Measurements from ENCODE around the gene BAHD1. TPM values are rescaled to one million over a fixed set of nuclear protein-coding genes. Genes with fewer than 3 reads are reported as not detected.

The BAHD1 gene
- total RNA-seq, 2 experiments from 2014 or later, result 18.0 to 18.7 TPM

DNA sequence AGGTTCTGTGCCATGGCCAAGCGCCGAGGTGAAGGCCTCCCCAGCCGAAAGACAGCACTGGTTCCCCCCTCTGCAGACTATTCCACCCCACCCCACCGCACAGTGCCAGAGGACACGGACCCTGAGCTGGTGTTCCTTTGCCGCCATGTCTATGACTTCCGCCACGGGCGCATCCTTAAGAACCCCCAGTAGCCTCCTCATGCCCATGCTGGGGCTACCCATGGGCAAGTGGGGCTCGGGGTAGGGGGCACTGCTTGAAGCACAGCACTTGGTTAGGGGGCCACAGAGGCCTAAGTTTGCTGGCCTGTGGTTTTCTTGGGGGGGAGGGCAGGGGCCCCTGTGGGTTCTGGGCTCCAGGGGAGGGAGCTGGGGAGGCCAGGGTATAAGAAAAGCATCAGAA is 25.2 kb downstream of the BAHD1 start:
- Mint-ChIP-seq H3K4me1 (peaks cover 34% of the 10 kb centered on the region), H3K27ac (no peak overlapping the region), H3K27me3 (no peaks in the 10 kb centered on the region), H3K4me3 (no peak overlapping the region), H3K36me3 (peaks cover 2% of the 10 kb centered on the region), H3K9me3 (no peaks in the 10 kb centered on the region)
- no peak for DNase-seq

GRCh38 chr15:40466426-40467260 is 25.9 kb downstream of the BAHD1 start:
- DNase-seq, result no peak
- H3K36me3 Mint-ChIP-seq, result peaks cover 3% of the 10 kb centered on the region
- H3K9me3 Mint-ChIP-seq, result no peaks in the 10 kb centered on the region
- no peak overlapping the region for H3K4me3 Mint-ChIP-seq
- H3K4me1 Mint-ChIP-seq, result peaks cover 35% of the 10 kb centered on the region
- H3K27ac Mint-ChIP-seq, result peak overlapping the region; percentile 25
- no peaks in the 10 kb centered on the region for H3K27me3 Mint-ChIP-seq

DNA sequence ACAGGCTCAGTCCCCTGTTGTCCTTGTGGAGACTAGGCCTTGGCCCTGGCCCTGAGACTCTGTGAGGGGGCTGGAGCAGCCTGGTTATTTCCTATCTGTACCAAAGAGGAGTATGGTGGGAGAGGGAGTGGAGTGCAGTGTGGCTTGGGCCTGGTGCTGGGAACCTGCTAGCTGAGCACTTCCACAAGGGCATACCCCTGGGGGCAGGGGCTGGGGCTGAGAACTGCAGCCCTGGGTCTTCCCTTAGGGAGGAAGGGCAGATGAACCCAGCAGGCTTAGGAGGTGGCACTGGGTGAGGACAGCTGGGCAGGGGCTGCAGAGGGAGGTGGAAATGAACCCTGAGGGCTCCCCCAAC is 26.5 kb downstream of the BAHD1 start:
- H3K4me3 Mint-ChIP-seq, result no peak overlapping the region
- H3K36me3 Mint-ChIP-seq, result peaks cover 5% of the 10 kb centered on the region
- no peaks in the 10 kb centered on the region for H3K9me3 Mint-ChIP-seq

DNA sequence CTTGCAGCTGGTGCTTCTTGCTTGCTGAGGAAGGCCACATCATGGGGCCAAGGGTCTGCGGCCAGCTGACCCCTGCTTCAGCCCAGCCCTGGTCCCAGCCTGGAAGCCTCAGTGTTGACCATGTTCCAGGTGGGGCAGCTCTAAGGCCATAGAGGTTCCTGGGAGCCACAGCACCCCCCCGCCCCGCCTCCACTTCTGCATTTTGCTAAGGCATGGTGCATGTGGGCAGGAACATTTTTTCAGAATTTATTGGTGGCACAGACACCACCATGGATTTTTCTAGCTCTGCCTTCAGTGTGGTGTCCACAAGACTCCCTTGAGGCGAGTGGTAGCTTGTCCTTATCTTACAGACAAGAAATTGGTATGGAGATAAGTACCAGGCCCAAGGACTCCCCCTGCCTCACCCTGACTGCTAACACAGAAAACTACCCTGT is 28.2 kb downstream of the BAHD1 start:
- Mint-ChIP-seq H3K4me1 (peaks cover 41% of the 10 kb centered on the region), H3K4me3 (no peak overlapping the region), H3K36me3 (peaks cover 5% of the 10 kb centered on the region), H3K9me3 (no peaks in the 10 kb centered on the region), H3K27me3 (no peaks in the 10 kb centered on the region), H3K27ac (no peak overlapping the region)
- DNase-seq, result no peak

More for the DNA sequence above, 26.5 kb downstream of the BAHD1 start:
- no peak for DNase-seq
- peak overlapping the region; percentile 21 for H3K27ac Mint-ChIP-seq
- H3K27me3 Mint-ChIP-seq, result no peaks in the 10 kb centered on the region
- H3K4me1 Mint-ChIP-seq, result peaks cover 41% of the 10 kb centered on the region

GRCh38 chr15:40469776-40470390 is 29.1 kb downstream of the BAHD1 start:
- peaks cover 5% of the 10 kb centered on the region for H3K36me3 Mint-ChIP-seq
- peak overlapping the region; percentile 43 for H3K27ac Mint-ChIP-seq
- no peak overlapping the region for H3K4me3 Mint-ChIP-seq
- DNase-seq, result no peak
- no peaks in the 10 kb centered on the region for H3K9me3 Mint-ChIP-seq
- H3K4me1 Mint-ChIP-seq, result peaks cover 38% of the 10 kb centered on the region
- H3K27me3 Mint-ChIP-seq, result no peaks in the 10 kb centered on the region

- Mint-ChIP-seq H3K27ac (peak within 1 kb of the TSS; percentile 71), H3K4me1 (peaks cover 32% of the 10 kb centered on the region), H3K9me3 (no peaks in the 10 kb centered on the region), H3K36me3 (peaks cover 3% of the 10 kb centered on the region), H3K27me3 (no peaks in the 10 kb centered on the region), H3K4me3 (peak within 1 kb of the TSS; percentile 85)
- DNase-seq, result peak; percentile 62
These were observed 29.8 kb downstream of the BAHD1 start, which contains the start of gene CHST14 for GRCh38 chr15:40470423-40471104. Gene CHST14, plus strand, starts transcription at chr15:40470984. Its CDS starts 230 bp downstream, at chr15:40471214.

DNA sequence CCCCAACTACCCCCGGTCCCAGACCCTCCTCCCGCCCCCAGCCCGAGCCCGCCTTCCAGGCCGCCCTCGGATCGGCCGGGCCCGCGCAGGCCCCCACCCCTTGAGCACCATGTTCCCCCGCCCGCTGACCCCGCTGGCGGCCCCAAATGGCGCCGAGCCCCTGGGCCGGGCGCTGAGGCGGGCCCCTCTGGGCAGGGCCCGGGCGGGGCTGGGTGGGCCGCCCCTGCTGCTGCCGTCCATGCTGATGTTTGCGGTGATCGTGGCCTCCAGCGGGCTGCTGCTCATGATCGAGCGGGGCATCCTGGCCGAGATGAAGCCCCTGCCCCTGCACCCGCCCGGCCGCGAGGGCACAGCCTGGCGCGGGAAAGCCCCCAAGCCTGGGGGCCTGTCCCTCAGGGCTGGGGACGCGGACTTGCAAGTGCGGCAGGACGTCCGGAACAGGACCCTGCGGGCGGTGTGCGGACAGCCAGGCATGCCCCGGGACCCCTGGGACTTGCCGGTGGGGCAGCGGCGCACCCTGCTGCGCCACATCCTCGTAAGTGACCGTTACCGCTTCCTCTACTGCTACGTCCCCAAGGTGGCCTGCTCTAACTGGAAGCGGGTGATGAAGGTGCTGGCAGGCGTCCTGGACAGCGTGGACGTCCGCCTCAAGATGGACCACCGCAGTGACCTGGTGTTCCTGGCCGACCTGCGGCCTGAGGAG is 30.5 kb downstream of the BAHD1 start:
- H3K27ac Mint-ChIP-seq, result peak overlapping the region; percentile 71
- H3K9me3 Mint-ChIP-seq, result no peaks in the 10 kb centered on the region
- H3K36me3 Mint-ChIP-seq, result peaks cover 3% of the 10 kb centered on the region
- DNase-seq, result peak; percentile 25
- peaks cover 29% of the 10 kb centered on the region for H3K4me1 Mint-ChIP-seq
- no peaks in the 10 kb centered on the region for H3K27me3 Mint-ChIP-seq
- H3K4me3 Mint-ChIP-seq, result peak overlapping the region; percentile 85

DNA sequence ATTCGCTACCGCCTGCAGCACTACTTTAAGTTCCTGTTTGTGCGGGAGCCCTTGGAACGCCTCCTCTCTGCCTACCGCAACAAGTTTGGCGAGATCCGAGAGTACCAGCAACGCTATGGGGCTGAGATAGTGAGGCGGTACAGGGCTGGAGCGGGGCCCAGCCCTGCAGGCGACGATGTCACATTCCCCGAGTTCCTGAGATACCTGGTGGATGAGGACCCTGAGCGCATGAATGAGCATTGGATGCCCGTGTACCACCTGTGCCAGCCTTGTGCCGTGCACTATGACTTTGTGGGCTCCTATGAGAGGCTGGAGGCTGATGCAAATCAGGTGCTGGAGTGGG is 31.0 kb downstream of the BAHD1 start:
- Mint-ChIP-seq H3K4me3 (peak overlapping the region; percentile 85), H3K9me3 (no peaks in the 10 kb centered on the region), H3K27ac (peak overlapping the region; percentile 71), H3K4me1 (peaks cover 25% of the 10 kb centered on the region), H3K27me3 (no peaks in the 10 kb centered on the region), H3K36me3 (peaks cover 3% of the 10 kb centered on the region)
- no peak for DNase-seq

DNA sequence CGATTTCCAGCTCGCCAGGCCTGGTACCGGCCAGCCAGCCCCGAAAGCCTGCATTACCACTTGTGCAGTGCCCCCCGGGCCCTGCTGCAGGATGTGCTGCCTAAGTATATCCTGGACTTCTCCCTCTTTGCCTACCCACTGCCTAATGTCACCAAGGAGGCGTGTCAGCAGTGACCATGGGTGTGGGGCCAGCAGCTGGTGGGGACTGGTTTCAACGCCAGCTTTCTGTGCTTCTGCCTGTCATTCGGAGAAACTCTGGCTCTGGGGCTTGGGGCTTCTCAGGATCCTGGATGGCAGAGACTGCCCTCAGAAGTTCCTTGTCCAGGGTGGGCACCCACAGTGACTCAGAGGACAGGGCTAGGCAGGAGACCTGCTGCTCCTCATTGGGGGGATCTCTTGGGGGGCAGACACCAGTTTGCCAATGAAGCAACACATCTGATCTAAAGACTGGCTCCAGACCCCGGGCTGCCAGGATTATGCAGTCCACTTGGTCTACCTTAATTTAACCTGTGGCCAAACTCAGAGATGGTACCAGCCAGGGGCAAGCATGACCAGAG is 31.5 kb downstream of the BAHD1 start:
- H3K27ac Mint-ChIP-seq, result no peak overlapping the region
- H3K36me3 Mint-ChIP-seq, result peaks cover 3% of the 10 kb centered on the region
- H3K9me3 Mint-ChIP-seq, result no peaks in the 10 kb centered on the region
- H3K4me1 Mint-ChIP-seq, result peaks cover 24% of the 10 kb centered on the region
- peak overlapping the region; percentile 85 for H3K4me3 Mint-ChIP-seq
- no peak for DNase-seq
- no peaks in the 10 kb centered on the region for H3K27me3 Mint-ChIP-seq

- no peaks in the 10 kb centered on the region for H3K27me3 Mint-ChIP-seq
- H3K9me3 Mint-ChIP-seq, result no peaks in the 10 kb centered on the region
- H3K27ac Mint-ChIP-seq, result peak overlapping the region; percentile 10
- H3K4me3 Mint-ChIP-seq, result no peak overlapping the region
- H3K36me3 Mint-ChIP-seq, result peaks cover 3% of the 10 kb centered on the region
- H3K4me1 Mint-ChIP-seq, result peaks cover 12% of the 10 kb centered on the region
- DNase-seq, result no peak
These were observed 33.8 kb downstream of the BAHD1 start for GRCh38 chr15:40474581-40474980.

DNA sequence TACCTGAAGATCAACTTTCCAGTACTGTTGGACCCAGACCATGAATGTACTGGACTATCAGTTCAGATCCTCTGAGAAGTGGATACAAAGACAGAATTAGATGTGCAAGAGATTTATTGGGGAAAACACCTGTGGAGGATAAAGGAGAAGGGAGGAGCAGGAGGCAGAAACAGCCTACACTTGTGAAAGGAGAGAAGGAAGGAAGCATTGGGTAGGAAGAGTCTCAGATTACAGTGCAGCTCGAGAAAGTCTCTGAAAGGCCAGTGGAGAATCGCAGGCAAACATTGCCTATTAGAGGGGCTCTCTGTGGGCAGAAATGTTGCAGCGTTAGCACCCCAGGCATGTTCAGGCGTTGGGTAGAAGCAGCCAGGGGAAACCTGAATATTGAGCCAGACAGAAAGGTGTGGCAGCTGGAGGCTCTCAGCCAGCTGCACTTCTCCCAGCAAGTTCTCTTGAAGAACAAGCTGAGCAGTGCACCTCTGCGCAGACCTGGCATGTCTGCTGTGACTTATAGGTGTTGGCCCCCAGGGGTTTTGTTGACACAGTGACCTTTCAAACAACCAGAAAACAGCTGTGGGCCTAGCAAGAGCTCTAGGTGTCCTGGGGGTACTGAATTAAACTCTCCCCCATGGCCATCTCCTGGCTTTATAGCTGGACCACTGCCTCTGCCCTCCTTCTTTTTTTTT is 37.0 kb downstream of the BAHD1 start:
- Mint-ChIP-seq H3K27me3 (no peaks in the 10 kb centered on the region), H3K9me3 (no peaks in the 10 kb centered on the region), H3K27ac (no peak overlapping the region), H3K36me3 (no peaks in the 10 kb centered on the region), H3K4me1 (no peaks in the 10 kb centered on the region), H3K4me3 (no peak overlapping the region)
- no peak for DNase-seq

DNA sequence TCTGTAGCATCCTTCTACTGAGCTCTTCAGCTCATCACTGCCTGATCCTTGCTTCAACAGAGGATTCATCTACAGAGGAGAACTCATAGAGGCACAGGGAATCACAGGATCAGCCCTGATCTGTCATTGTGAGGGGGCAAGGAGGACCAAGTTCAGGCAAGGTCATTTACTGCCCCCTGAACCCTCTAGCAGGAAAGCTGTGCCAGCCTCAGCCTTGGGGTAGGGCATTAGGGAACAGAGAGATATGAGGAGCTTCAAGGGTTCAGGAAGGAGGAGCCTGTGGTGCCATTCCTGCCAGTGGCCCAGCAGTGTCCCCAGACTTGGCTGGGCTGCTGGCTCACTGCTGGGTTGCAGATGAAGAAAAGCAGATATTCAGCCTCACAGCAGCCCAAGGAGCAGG is 38.3 kb downstream of the BAHD1 start:
- no peak for DNase-seq
- H3K36me3 Mint-ChIP-seq, result no peaks in the 10 kb centered on the region
- H3K27ac Mint-ChIP-seq, result no peak overlapping the region
- H3K4me3 Mint-ChIP-seq, result no peak overlapping the region
- no peaks in the 10 kb centered on the region for H3K9me3 Mint-ChIP-seq
- no peaks in the 10 kb centered on the region for H3K27me3 Mint-ChIP-seq
- no peaks in the 10 kb centered on the region for H3K4me1 Mint-ChIP-seq

- no peak for DNase-seq
- Mint-ChIP-seq H3K4me1 (no peaks in the 10 kb centered on the region), H3K4me3 (no peak overlapping the region), H3K9me3 (no peaks in the 10 kb centered on the region), H3K27ac (no peak overlapping the region), H3K27me3 (no peaks in the 10 kb centered on the region), H3K36me3 (no peaks in the 10 kb centered on the region)
These were observed 40.8 kb downstream of the BAHD1 start for GRCh38 chr15:40481341-40482074.

GRCh38 chr15:40483919-40484318 is 43.2 kb downstream of the BAHD1 start:
- Mint-ChIP-seq H3K4me3 (no peak overlapping the region), H3K9me3 (no peaks in the 10 kb centered on the region), H3K36me3 (no peaks in the 10 kb centered on the region)

More at GRCh38 chr15:40483919-40484318, 43.2 kb downstream of the BAHD1 start:
- Mint-ChIP-seq H3K27ac (no peak overlapping the region), H3K4me1 (no peaks in the 10 kb centered on the region), H3K27me3 (no peaks in the 10 kb centered on the region)
- no peak for DNase-seq
